Thoracic aorta (tissue), 2 donors: ENCODE results near the gene ERN1. TPM values are rescaled to one million over a fixed set of nuclear protein-coding genes. Genes with fewer than 3 reads are reported as not detected.

Experiments
- ATAC-seq: fragments of 150-250 bp; one replicate; pipeline ENCODE4 v1.8.0; 2017; ENCODE audit warnings: low read depth; ENCODE audit not compliant: insufficient number of reproducible peaks, low FRiP score
- DNase-seq: peaks from one replicate; pipeline ENCODE4 v3.0.0-alpha.2; 2020; ENCODE audit warnings: low spot score
- H3K27ac ChIP-seq, 2 donors: fragments of 200-600 bp; sonication (generic); 1 replicate in 1 of 2; 2 replicates in 1 of 2; pipeline ENCODE4 v1.5.1; 2016; ENCODE audit warnings: mild to moderate bottlenecking in 2 of 2, moderate library complexity in 2 of 2
- H3K27me3 ChIP-seq: fragments of 200-600 bp; sonication (generic); replicated peaks from 2 replicates; pipeline ENCODE4 v1.6.0; 2016; ENCODE audit warnings: mild to moderate bottlenecking; ENCODE audit not compliant: insufficient read depth
- H3K36me3 ChIP-seq: fragments of 200-600 bp; sonication (generic); one replicate; pipeline ENCODE4 v1.5.1; 2016
- H3K4me1 ChIP-seq, 2 donors: fragments of 200-600 bp; sonication (generic); 1 replicate in 1 of 2; 2 replicates in 1 of 2; pipeline versions ENCODE4 v1.5.1 to v1.6.0; 2016; ENCODE audit warnings: low read depth in 2 of 2, mild to moderate bottlenecking in 1 of 2; ENCODE audit not compliant: control insufficient read depth in 1 of 2
- H3K4me3 ChIP-seq: fragments of 200-600 bp; sonication (generic); 2 replicates; pipeline ENCODE4 v1.5.1; 2016; ENCODE audit warnings: mild to moderate bottlenecking
- H3K9me3 ChIP-seq: fragments of 200-600 bp; sonication (generic); 2 replicates; pipeline ENCODE4 v1.5.1; 2016
- total RNA-seq, 2 donors: library from RNA; depleted of rRNA; stranded (reverse); fragments of >200 nt; gene quantifications; one replicate each; pipeline versions ENCODE4 v1.1.0 to v1.2.3, GENCODE V29; 2016
- TF ChIP-seq, protein P1 (sequence below): fragments of 200-600 bp; sonication (generic); IDR thresholded peaks from one replicate; pipeline ENCODE4 v1.5.1; 2019; ENCODE audit warnings: antibody characterized with exemption

The ERN1 gene
- total RNA-seq, 2 donors from 2014 or later = 13.0 to 22.7 TPM

DNA sequence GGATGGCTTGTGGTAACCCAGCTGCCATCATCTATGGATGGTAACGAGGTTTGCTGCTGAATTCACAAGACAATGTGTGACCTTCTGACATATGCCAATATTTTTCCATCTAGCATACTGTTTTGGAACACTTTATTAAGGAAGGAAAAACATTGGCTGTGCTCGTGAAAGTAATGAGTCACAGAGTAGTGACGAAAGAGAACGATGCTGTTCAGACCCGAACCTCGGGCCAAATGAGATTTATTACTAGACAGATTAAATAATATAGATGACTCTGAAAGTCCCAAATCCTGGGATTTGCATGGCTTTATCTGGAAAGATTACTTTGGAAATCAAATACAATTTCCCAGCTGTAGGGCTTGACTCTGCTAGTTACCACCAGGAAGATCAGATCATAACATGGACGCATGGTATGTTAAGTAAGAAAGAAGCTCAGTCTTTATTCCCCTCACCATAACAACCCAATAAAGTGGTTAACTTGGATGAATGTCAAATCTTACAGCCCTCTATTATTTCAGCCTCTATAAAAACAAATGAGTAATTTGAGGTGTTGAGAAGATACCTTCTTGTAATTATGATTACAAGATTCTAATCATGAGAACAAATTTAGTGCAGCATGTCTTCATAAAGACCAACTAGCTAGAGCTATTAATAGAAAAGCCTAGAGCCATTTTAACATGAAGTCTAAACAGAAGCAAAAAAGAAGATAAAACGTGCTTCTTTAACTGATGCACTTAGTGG is 32.6 kb downstream of the ERN1 start:
- Histone ChIP-seq H3K27ac (peak overlapping the region in 1 of 2 donors; percentile 13), H3K9me3 (no peaks in the 10 kb centered on the region), H3K4me3 (no peak overlapping the region), H3K27me3 (no peaks in the 10 kb centered on the region), H3K36me3 (no peaks in the 10 kb centered on the region), H3K4me1 (peaks cover 5 to 13% of the 10 kb centered on the region in 2 donors)
- TF ChIP-seq, protein P1, sequence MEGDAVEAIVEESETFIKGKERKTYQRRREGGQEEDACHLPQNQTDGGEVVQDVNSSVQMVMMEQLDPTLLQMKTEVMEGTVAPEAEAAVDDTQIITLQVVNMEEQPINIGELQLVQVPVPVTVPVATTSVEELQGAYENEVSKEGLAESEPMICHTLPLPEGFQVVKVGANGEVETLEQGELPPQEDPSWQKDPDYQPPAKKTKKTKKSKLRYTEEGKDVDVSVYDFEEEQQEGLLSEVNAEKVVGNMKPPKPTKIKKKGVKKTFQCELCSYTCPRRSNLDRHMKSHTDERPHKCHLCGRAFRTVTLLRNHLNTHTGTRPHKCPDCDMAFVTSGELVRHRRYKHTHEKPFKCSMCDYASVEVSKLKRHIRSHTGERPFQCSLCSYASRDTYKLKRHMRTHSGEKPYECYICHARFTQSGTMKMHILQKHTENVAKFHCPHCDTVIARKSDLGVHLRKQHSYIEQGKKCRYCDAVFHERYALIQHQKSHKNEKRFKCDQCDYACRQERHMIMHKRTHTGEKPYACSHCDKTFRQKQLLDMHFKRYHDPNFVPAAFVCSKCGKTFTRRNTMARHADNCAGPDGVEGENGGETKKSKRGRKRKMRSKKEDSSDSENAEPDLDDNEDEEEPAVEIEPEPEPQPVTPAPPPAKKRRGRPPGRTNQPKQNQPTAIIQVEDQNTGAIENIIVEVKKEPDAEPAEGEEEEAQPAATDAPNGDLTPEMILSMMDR = no peak
- DNase-seq (no peak), ATAC-seq (no peak)

DNA sequence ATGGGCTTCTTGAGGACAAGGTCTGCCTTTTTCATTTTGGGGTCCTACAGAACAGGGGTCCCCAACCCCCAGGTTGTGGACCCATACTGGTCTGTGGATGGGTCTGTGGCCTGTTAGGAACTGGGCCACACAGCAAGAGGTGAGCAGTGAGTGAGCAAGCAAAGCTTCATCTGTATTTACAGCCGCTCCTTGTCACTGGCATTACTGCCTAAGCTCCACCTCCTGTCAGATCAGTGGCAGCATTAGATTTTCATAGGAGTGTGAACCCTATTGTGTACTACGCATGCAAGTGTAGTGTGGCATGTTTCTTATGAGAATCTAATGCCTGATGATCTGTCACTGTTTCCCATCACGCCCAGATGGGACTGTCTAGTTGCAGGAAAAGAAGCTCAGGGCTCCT is 33.9 kb downstream of the ERN1 start:
- H3K4me3 ChIP-seq = no peak overlapping the region
- no peaks in the 10 kb centered on the region for H3K36me3 ChIP-seq
- TF ChIP-seq, protein P1 = no peak
- H3K27me3 ChIP-seq = no peaks in the 10 kb centered on the region
- no peak overlapping the region for H3K27ac ChIP-seq
- H3K9me3 ChIP-seq = no peaks in the 10 kb centered on the region
- DNase-seq = no peak
- ATAC-seq = no peak
- peaks cover 5 to 13% of the 10 kb centered on the region in 2 donors for H3K4me1 ChIP-seq

DNA sequence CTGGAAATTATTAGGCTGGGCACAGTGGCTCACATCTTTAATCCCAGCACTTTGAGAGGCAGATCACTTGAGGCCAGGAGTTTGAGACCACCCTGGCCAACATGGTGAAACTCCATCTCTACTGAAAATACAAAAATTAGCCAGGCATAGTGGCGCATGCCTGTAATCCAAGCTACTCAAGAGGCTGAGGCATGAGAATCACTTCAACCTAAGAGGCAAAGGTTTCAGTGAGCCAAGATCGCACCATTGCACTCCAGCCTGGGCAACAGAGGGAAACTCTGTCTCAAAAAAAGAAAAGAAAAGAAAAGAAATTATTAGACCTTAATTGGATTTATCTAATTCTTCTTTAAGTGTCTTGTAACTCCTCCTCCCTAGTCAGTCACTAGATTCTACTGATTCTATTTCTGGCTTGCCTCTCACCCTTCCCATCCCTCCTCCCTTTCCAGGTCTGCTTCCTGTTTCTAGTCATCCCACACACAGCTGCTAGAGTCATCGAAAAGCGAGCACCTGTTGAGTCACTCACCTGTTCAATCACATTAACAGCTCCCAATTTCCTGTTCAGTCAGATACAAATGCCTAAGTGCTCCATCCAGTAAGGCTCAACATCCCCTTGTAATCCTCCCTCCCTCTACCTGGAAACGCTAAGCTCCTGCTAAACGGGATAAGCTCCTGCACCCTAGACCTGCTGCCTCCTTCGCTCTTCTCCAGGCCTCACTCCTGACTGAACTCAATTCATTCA is 34.6 kb downstream of the ERN1 start:
- Histone ChIP-seq H3K4me1 (peaks cover 8 to 17% of the 10 kb centered on the region in 2 donors), H3K27ac (no peak overlapping the region), H3K9me3 (no peaks in the 10 kb centered on the region), H3K4me3 (no peak overlapping the region), H3K36me3 (no peaks in the 10 kb centered on the region), H3K27me3 (no peaks in the 10 kb centered on the region)
- DNase-seq (no peak), ATAC-seq (no peak)
- TF ChIP-seq, protein P1 = no peak

DNA sequence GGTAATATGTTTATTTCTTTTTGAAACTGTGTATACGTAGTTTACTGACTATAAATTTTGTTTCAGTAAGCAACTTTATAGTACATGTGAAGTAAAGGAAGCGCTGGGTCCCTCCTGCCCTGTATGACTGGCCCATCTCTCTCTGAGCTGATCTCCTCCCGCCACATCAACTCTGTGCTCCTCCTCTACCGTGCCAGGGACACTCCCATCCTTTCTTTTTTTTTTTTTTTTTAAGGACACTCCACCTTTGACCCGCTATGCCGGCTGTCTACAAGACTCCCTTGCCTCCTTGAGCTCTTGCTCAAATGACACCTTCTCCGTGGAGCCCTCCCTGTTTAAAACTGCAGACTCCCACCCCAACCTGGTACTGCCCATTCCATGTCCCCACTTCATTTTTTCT is 35.5 kb downstream of the ERN1 start:
- Histone ChIP-seq H3K4me3 (no peak overlapping the region), H3K36me3 (no peaks in the 10 kb centered on the region), H3K27ac (no peak overlapping the region), H3K9me3 (no peaks in the 10 kb centered on the region), H3K27me3 (no peaks in the 10 kb centered on the region), H3K4me1 (peaks cover 14 to 26% of the 10 kb centered on the region in 2 donors)
- TF ChIP-seq, protein P1 = no peak
- DNase-seq (no peak), ATAC-seq (no peak)

DNA sequence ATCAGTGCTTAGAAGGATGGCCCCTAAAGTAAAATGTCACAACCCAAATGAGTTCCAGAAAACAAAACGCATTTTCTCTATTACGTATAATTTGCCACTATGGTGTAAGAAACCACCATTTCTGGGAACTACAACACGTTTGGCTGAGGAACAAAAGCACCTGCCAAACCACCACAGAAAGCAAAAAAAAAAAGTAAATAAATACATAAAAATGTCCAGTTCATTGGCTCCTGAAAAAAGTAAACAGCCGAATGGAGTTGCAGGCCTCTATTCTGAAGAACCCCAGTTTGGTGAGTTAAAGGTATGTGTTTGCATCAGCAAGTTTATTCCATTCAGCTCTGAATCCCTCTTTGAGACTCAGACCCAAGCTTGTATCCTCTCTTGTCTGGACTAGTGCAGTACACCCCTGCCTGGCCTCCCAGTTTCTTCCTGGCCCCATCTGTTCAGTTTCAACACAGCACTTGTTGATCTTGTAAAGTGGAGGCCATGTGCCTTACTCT is 36.9 kb downstream of the ERN1 start:
- TF ChIP-seq, protein P1 = no peak
- no peak for ATAC-seq
- H3K4me3 ChIP-seq = no peak overlapping the region
- H3K27me3 ChIP-seq = no peaks in the 10 kb centered on the region
- no peaks in the 10 kb centered on the region for H3K9me3 ChIP-seq
- peaks cover 14 to 28% of the 10 kb centered on the region in 2 donors for H3K4me1 ChIP-seq
- no peak for DNase-seq
- H3K36me3 ChIP-seq = no peaks in the 10 kb centered on the region
- H3K27ac ChIP-seq = no peak overlapping the region
